Measurements from ENCODE around the gene MAD1L1.

MAD1L1 gene

GRCh38 chr7:2046581-2047565 is 185.9 kb downstream of the MAD1L1 start:
- peaks cover 39% of the 10 kb centered on the region for H3K36me3 ChIP-seq (ENCODE audit: insufficient read depth, low read length)
- ATAC-seq (ENCODE audit: insufficient read depth, low read depth) (no peak), DNase-seq (no peak)
- no peak overlapping the region for H3K4me3 ChIP-seq (ENCODE audit: low read depth in 1 of 2, low read length in 2 of 2)
- peaks cover 11% of the 10 kb centered on the region for H3K79me2 ChIP-seq (ENCODE audit: insufficient read depth, low read length)
- H3K27me3 ChIP-seq (ENCODE audit: insufficient read depth, low read length, poor library complexity) = no peaks in the 10 kb centered on the region
- TF ChIP-seq CTCF (IDR thresholded peaks at IDR 0.05; ENCODE audit: borderline replicate concordance, extremely low read depth, low read length, poor library complexity, severe bottlenecking) (no peak), EZH2 (IDR thresholded peaks at IDR 0.05; ENCODE audit: borderline replicate concordance, low read depth, low read length, severe bottlenecking) (no peak)
- H3K27ac ChIP-seq (ENCODE audit: low read length) = no peak overlapping the region
- H4K20me1 ChIP-seq (ENCODE audit: insufficient read depth, low read length) = peaks cover 21% of the 10 kb centered on the region
- no peaks in the 10 kb centered on the region for H3K9me3 ChIP-seq (ENCODE audit: insufficient read depth, low read length, severe bottlenecking)
- peaks cover 4% of the 10 kb centered on the region for H3K4me1 ChIP-seq (ENCODE audit: insufficient read depth, low read length)
- H3K4me2 ChIP-seq (ENCODE audit: insufficient read depth, low read length) = no peak overlapping the region
- H3K9ac ChIP-seq (ENCODE audit: low read depth, low read length) = no peak overlapping the region
- no peak overlapping the region for H2AFZ ChIP-seq (ENCODE audit: low read depth, low read length)

- no peak overlapping the region for H3K27ac ChIP-seq (ENCODE audit: low read length)
- no peak overlapping the region for H3K9ac ChIP-seq (ENCODE audit: low read depth, low read length)
- H4K20me1 ChIP-seq (ENCODE audit: insufficient read depth, low read length) = peaks cover 16% of the 10 kb centered on the region
- H3K27me3 ChIP-seq (ENCODE audit: insufficient read depth, low read length, poor library complexity) = no peaks in the 10 kb centered on the region
- DNase-seq (no peak), ATAC-seq (ENCODE audit: insufficient read depth, low read depth) (no peak)
- peaks cover 37% of the 10 kb centered on the region for H3K36me3 ChIP-seq (ENCODE audit: insufficient read depth, low read length)
- no peaks in the 10 kb centered on the region for H3K9me3 ChIP-seq (ENCODE audit: insufficient read depth, low read length, severe bottlenecking)
- peaks cover 11% of the 10 kb centered on the region for H3K79me2 ChIP-seq (ENCODE audit: insufficient read depth, low read length)
- H3K4me3 ChIP-seq (ENCODE audit: low read depth in 1 of 2, low read length in 2 of 2) = no peak overlapping the region
- TF ChIP-seq CTCF (IDR thresholded peaks at IDR 0.05; ENCODE audit: borderline replicate concordance, extremely low read depth, low read length, poor library complexity, severe bottlenecking) (no peak), EZH2 (IDR thresholded peaks at IDR 0.05; ENCODE audit: borderline replicate concordance, low read depth, low read length, severe bottlenecking) (no peak)
- peaks cover 15% of the 10 kb centered on the region for H3K4me1 ChIP-seq (ENCODE audit: insufficient read depth, low read length)
- H3K4me2 ChIP-seq (ENCODE audit: insufficient read depth, low read length) = no peak overlapping the region
- H2AFZ ChIP-seq (ENCODE audit: low read depth, low read length) = no peak overlapping the region
These were observed 187.0 kb downstream of the MAD1L1 start for GRCh38 chr7:2045559-2046405.

GRCh38 chr7:2044883-2045471 is 187.8 kb downstream of the MAD1L1 start:
- no peak for TF ChIP-seq EZH2 (IDR thresholded peaks at IDR 0.05; ENCODE audit: borderline replicate concordance, low read depth, low read length, severe bottlenecking)
- no peak for TF ChIP-seq CTCF (IDR thresholded peaks at IDR 0.05; ENCODE audit: borderline replicate concordance, extremely low read depth, low read length, poor library complexity, severe bottlenecking)
- Histone ChIP-seq H3K36me3 (ENCODE audit: insufficient read depth, low read length) (peaks cover 33% of the 10 kb centered on the region), H3K9me3 (ENCODE audit: insufficient read depth, low read length, severe bottlenecking) (no peaks in the 10 kb centered on the region), H3K79me2 (ENCODE audit: insufficient read depth, low read length) (peaks cover 7% of the 10 kb centered on the region), H3K27ac (ENCODE audit: low read length) (no peak overlapping the region), H3K4me2 (ENCODE audit: insufficient read depth, low read length) (no peak overlapping the region), H3K27me3 (ENCODE audit: insufficient read depth, low read length, poor library complexity) (no peaks in the 10 kb centered on the region), H3K9ac (ENCODE audit: low read depth, low read length) (no peak overlapping the region), H3K4me3 (ENCODE audit: low read depth in 1 of 2, low read length in 2 of 2) (no peak overlapping the region), H2AFZ (ENCODE audit: low read depth, low read length) (no peak overlapping the region), H4K20me1 (ENCODE audit: insufficient read depth, low read length) (peaks cover 9% of the 10 kb centered on the region; the same call in 1 of the 2 replicates), H3K4me1 (ENCODE audit: insufficient read depth, low read length) (peaks cover 23% of the 10 kb centered on the region)
- DNase-seq (no peak), ATAC-seq (ENCODE audit: insufficient read depth, low read depth) (no peak)

Data from DND-41 (cell line).